NCI-H2081 treated with DMSO at 0.1 percent for 48 hours (cell line): ENCODE measurements around the gene SLCO4A1.

Experiments
- DNase-seq: peaks from one replicate; lab custom pipeline; 2025; lab: John Stamatoyannopoulos, UW

SLCO4A1 gene

DNA sequence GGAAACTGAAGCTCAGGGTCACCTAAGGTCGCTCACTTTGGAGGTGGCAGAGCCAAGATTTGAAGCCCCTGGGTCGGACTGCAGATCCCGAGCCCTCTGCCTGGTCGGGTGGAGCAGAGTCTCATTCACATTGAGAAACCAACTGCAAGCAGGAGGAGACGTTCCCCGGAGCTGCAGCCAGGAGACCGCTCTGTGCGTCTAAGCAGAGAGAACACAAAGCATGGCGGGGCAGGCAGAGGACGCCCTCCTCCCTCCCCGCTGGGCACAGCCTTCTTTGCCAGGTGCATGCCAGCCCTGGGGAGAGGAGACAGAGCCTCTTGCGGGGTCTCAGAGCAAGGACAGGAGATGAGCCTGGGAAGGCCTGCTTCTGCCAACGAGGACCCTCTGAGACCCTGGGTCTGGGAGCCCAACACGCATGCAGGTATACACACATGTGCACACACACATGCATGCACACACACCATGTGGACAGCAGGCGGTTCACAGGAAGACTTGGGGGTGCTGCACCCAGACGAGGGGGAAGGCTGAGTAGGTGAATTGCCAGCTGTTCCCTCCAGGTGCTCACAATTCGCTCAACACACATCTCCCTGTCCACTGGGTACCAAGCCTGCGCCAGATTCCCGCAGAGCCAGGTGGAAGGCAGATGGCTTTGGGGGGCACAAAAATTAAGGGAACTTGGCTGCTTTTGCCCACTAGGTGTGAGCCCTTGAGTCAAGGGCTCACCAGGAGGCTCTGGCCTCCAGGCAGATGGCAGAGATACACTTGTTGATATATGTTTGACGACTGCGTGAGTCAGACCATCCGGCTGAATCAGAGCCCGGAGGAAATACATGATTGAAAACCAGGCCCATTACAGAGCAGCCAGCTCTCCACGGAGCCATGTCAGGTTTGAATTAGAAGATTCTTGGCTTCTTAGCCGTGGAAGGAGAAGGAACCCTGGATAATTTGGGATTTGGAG lies 60.9 kb downstream of the SLCO4A1 start:
- DNase-seq, result no peak

DNA sequence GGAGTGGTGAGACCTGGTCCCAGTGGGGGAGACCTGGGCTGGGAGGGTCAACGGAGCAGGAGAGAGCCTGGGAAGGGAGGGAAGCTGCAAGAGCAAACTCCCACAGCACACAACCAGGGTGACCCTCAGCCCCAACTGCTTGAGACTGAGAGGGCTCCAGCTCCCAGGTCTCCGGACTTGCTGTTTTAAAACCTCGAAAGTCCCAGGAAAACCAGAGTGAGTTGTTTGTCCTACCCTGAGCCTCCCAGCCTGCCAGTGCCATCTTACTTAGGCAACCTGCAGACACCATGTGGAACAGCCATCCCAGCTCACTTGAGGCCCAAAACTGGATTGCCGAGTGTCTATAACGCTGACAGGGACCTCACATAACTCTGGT lies 61.5 kb downstream of the SLCO4A1 start:
- no peak for DNase-seq

DNA sequence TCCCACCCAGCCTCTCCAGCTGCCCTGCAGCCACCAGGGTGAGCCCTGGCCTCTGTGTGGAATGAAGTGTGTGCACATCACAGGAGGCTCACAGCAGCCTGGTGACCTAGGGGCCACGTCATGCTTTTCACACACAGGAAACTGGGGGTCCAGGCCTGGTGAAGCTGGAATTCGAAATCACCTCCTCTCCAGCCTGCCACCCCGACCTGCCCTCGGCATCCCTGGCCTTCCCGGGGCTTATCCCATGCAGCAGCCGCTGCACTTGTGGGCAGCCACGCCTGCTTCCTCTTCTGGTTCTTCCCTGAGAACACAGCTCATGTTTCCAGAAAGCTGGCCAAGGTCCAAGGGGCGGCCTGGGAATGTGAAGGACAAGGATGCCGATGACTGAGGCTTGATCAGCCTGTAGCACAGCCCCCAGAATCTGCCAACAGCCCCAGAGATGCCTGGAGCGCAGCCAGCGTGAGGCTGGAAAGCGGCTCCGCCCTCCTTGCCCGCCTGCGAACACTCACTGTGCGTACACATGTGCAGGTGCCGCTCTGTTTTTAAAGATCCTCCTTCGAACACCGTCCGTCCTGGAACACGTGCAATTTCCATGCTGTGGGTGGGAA lies 62.1 kb downstream of the SLCO4A1 start:
- DNase-seq, result peak; percentile 50

DNA sequence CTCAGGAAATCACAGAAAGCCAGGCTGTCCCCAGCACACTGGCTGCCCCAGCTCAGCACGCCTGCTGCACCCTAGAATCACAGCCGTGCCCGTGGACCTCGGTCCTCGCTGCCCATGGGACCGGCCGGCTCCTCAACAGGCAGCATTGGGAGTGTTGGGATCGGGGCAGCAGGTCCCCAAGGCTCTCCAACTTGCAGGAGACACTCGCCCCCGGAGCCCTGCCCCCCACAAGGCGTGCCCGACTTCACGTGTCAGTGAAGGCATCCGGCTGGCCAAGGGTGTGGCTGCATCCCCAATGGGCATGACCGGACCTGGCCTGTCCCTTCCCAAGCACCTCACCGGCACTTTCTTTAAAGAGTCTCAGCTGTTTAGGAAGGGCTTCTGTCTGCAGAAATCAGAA lies 63.3 kb downstream of the SLCO4A1 start:
- DNase-seq, result no peak

DNA sequence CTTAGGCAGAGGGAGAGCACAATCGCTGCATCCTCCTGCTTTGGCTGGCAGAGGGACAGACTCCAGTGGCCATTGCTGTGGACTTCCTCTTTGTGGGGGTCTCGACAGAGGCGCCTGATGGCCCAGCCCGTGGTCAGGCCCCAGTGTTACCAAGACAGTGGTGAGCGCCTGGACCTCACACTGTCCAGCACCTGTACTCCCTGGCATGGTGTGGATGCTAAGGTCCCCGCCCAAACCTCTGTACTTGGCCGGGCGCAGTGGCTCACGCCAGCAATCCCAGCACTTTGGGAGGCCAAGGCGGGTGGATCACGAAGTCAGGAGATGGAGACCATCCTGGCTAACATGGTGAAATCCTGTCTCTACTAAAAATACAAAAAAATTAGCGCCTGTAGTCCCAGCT lies 64.0 kb downstream of the SLCO4A1 start:
- no peak for DNase-seq

- no peak for DNase-seq
These were observed 64.6 kb downstream of the SLCO4A1 start for GRCh38 chr20:62706857-62707256.

- no peak for DNase-seq
These were observed 65.1 kb downstream of the SLCO4A1 start for GRCh38 chr20:62707276-62707920.

DNA sequence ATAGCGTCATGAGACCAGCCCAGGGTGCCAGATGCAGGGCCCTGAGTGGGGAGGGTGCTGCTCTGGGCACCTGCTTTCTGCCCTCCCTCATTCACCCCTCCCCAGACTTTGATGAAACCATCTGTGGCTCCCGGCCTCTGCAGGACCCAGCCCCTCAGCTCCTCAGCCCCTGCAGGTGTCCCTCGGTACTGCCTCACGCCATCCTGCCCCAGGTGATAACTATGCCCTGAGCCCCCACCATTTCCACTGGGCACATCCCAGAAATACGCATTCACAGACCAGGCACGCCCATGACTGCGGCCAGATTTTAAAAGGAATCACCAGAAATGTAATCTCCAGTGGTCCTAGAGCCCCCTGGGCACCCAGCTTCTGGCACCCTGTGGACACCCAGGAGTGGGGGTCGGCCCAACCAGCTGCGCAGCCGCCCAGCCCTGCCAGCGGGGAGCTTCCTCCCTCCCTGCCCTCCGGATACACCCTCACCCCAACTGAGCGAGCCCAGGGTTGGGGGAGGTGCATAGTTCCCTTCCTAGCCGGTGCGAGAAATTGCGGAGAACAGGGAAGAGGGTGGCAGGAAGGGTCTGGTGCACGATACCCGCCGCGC lies 65.7 kb downstream of the SLCO4A1 start:
- DNase-seq, result no peak

GRCh38 chr20:62708591-62709536 lies 66.6 kb downstream of the SLCO4A1 start, which contains the start of gene NTSR1:
TSS of gene NTSR1 (plus strand) at chr20:62708836. CDS start at chr20:62709208, 372 bp downstream.
- DNase-seq, result no peak

DNA sequence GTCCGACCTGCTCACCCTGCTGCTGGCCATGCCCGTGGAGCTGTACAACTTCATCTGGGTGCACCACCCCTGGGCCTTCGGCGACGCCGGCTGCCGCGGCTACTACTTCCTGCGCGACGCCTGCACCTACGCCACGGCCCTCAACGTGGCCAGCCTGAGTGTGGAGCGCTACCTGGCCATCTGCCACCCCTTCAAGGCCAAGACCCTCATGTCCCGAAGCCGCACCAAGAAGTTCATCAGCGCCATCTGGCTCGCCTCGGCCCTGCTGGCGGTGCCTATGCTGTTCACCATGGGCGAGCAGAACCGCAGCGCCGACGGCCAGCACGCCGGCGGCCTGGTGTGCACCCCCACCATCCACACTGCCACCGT lies 67.2 kb downstream of the SLCO4A1 start:
- DNase-seq, result no peak

DNA sequence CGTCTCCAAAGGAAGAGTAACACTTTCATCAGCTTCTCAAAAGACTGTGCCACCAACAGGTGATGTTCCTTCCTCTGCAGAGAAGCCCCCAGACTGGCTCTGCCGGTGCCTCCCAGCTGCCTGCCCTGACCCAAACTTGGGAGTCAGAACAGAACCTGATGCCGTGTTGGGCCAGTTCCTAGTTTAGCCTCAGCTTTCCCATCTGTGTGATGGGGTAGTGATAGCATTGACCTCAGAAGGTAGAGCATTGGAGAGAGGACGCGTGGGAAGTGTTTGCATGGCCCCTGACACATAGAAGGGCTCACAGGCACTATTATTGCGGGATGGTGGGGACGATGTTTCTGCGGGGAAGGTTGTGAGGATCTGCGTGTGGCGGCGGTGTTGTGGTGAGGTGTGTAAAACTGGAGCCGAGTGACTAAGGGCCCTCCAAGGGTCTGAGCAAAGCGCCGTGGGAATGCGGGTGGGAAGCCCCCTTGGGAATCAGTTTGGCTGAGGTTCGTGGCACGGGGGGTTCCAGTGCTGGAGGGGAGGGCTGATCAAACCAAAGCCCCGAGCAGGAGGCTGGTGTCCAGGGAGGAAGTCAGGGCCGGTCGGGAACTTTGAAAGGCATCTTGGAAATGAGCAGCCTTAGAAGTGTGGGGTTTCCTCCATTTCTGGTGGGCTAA lies 68.0 kb downstream of the SLCO4A1 start:
- DNase-seq, result no peak

DNA sequence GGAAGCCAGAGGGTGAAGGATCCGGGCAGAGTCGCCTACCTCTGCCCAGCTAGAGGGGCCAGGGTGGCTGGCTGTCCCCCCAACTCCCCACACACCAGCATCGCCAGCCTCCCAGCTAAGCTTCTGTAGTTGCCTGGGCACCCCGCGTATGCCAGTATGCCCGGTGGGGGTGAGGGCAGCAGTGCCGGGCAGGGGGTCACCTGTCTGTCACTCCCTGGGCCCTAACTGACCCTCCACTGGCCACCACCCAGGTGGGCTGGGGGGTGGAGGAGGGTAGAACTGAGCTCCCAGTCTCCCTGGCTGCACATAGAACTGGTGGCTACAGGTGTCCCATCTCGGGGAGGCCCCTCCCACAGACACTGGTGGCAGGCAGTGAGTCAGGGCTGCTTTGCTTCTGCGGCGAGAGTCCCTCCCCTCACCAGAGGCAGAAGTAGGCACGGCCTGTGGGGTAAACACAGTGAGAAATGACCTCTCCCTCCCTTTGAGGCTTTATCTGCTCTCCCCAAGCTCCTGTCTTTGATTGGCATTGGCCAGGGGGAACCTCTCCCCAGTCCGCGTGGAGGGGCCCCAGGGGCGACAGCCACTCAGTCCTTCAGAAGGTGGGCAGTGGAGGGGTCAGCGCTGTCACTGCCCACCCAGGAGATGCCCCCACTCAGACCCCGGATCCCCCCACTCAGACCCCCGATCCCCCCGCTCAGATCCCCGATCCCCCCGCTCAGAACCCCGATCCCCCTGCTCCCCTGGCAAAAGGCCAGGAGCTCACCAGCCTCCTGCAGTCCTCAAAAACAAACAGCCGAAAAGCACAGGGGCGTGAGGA lies 68.8 kb downstream of the SLCO4A1 start:
- DNase-seq, result no peak

DNA sequence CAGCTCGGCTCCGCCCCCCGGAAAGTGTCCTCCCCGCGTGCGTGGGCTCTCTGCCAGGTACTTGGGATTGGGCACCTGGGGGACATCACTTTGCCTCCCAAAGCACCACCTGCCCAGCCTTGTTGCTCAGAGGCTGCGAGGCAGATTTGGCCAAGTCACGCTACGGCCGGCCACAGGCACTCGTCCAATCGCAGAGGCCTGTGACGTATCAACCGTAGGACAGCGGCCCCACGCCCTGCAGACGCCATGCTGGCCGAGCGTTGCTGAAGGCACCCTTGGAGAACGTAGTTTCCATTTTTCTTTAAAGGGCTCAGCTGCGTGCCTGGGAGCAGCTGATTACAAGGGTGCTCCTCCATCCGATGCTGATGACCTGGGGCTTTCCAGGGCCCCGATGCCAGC lies 69.4 kb downstream of the SLCO4A1 start:
- no peak for DNase-seq

DNA sequence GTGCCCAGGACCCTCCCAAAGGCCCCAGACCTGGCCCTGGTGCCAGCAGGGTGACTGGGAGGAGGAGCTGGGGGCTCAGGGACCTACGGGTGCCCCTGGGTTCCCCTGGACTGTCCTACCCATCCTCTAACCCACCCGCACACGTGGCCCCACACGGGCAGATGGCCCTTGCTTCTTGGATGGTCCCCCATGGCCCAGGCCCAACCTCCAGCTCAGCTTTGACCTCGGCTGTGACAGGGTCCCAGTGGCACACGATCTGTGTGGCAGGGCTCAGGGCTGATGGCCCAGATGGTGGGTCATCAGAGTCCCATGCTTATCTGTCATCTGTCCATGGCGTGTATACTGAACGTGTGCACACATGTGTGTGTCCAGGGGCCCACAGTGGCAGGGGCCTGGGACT lies 70.3 kb downstream of the SLCO4A1 start:
- no peak for DNase-seq

- DNase-seq, result no peak
These were observed 71.7 kb downstream of the SLCO4A1 start for GRCh38 chr20:62714006-62714405.

DNA sequence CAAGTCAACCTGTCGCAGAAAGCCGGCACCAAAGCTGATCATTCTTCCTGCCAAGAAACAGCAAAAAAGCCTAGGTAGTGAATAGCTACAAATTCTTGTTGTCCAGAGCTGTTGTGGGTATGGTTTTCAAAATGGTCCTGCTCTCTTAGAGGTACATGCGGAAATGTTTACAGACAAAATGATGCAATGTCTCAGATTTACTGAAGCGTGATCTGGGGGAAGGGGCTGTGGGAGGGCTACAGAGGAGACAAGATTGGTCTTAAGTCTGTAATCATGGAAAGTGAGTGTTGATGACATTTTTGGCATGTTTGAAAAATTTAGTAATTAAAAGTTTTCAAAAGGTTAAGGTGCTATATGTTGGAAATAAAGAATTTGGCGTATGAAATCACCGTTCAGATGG lies 72.5 kb downstream of the SLCO4A1 start:
- no peak for DNase-seq

DNA sequence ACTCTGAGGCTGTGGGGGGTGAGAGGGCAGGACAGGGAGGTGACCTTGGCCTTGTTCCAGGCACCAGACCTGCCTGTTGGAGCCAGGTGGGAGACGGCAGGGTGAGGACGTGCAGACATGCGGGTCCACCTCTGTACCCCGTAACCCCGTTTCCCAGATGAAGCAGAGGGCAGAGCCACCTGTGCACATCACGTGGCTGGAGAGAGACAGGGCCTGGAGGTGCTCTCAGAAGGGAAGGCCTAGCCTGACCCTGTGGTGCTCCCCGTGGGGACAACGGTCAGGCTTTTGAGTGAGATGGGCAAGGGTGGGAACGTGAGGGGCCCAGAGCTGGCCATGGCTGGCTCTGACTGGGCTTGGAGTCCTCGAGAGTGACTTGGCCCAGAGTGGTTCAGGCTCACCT lies 72.9 kb downstream of the SLCO4A1 start:
- DNase-seq, result no peak

- DNase-seq, result no peak
These were observed 74.1 kb downstream of the SLCO4A1 start for GRCh38 chr20:62716198-62716940.

- DNase-seq, result no peak
These were observed 74.6 kb downstream of the SLCO4A1 start for GRCh38 chr20:62716941-62717310.
